Activated CD4-positive, alpha-beta T cell treated with anti-CD3 and anti-CD28 coated beads, Interleukin-2, Interleukin-4, amounts not matched to agents 100 ng/mL and 50 ng/mL, durations not matched to agents 16 hours and 8 hours (primary cell): ENCODE results near the gene FXYD6.

Experiments used
- DNase-seq: peaks from one replicate; pipeline ENCODE4 v3.0.0-alpha.2; 2020; ENCODE audit warnings: low spot score

Gene FXYD6

GRCh38 chr11:117790279-117790678 lies 86.2 kb downstream of the FXYD6 start:
- no peak for DNase-seq

- no peak for DNase-seq
Observed at GRCh38 chr11:117789241-117789640, 87.2 kb downstream of the FXYD6 start.
